Epidermal melanocyte (primary cell): ENCODE results near the gene GPR149.
"Not testable (repeated sequence)": the region's sequence is repeated elsewhere in the genome, so short reads cannot be mapped to it uniquely, and the experiment has no call there.

Source experiments
- DNase-seq: peaks from one replicate; pipeline ENCODE4 v3.0.0; 2011; ENCODE audit warnings: low spot score; ENCODE audit not compliant: insufficient read length

GPR149 gene

GRCh38 chr3:154430014-154430413 is at the start of gene GPR149:
Gene GPR149, minus strand, starts transcription at chr3:154430190. Its CDS starts 575 bp downstream, at chr3:154429615.
- no peak for DNase-seq

GRCh38 chr3:154473769-154474168 is 43.8 kb upstream of the GPR149 start:
- DNase-seq: no peak

- DNase-seq: no peak
These were observed 39.6 kb upstream of the GPR149 start for GRCh38 chr3:154469585-154469984.

GRCh38 chr3:154464440-154465190 is 34.6 kb upstream of the GPR149 start:
- no peak for DNase-seq

GRCh38 chr3:154458560-154458959 is 28.6 kb upstream of the GPR149 start:
- no peak for DNase-seq

GRCh38 chr3:154439081-154439480 is 9.1 kb upstream of the GPR149 start:
- DNase-seq: not testable (repeated sequence)

GRCh38 chr3:154431043-154431442 is 1.1 kb upstream of the GPR149 start:
- DNase-seq: no peak

GRCh38 chr3:154428286-154429206 is 1.4 kb downstream of the GPR149 start:
- DNase-seq: no peak

GRCh38 chr3:154427685-154428285 is 2.2 kb downstream of the GPR149 start:
- DNase-seq: no peak

GRCh38 chr3:154422694-154423093 is 7.3 kb downstream of the GPR149 start:
- DNase-seq: no peak

- no peak for DNase-seq
These were observed 8.9 kb downstream of the GPR149 start for GRCh38 chr3:154421083-154421482.

GRCh38 chr3:154398084-154398967 is 31.7 kb downstream of the GPR149 start:
- DNase-seq: no peak

GRCh38 chr3:154389861-154390260 is 40.1 kb downstream of the GPR149 start:
- no peak for DNase-seq

GRCh38 chr3:154384479-154384878 is 45.5 kb downstream of the GPR149 start:
- no peak for DNase-seq

GRCh38 chr3:154378311-154378710 is 51.7 kb downstream of the GPR149 start:
- DNase-seq: no peak

GRCh38 chr3:154367221-154367620 is 62.8 kb downstream of the GPR149 start:
- no peak for DNase-seq

- no peak for DNase-seq
These were observed 65.1 kb downstream of the GPR149 start for GRCh38 chr3:154364849-154365248.

GRCh38 chr3:154361099-154361498 is 68.9 kb downstream of the GPR149 start:
- DNase-seq: no peak

- DNase-seq: no peak
These were observed 74.0 kb downstream of the GPR149 start for GRCh38 chr3:154356009-154356408.

GRCh38 chr3:154349223-154349622 is 80.8 kb downstream of the GPR149 start:
- DNase-seq: no peak
